ENCODE results near the gene PLIN5. TPM values are rescaled to one million over a fixed set of nuclear protein-coding genes. Genes with fewer than 3 reads are reported as not detected.

The PLIN5 gene
- total RNA-seq = 17.2 TPM
- long read RNA-seq, transcript PLIN5-201 (8 exons, 2,470 nt) = major isoform, 9 of 22 reads
- long read RNA-seq, partial matches to known transcripts = 1 of 22 reads
- long read RNA-seq, other reads (novel, unspliced or antisense) = 10 of 22 reads

GRCh38 chr19:4534836-4535658 is at the start of gene PLIN5:
Gene PLIN5 (minus strand): TSS chr19:4535224. CDS start chr19:4534074, 1,150 bp downstream.
- no peak for TF ChIP-seq CTCF (IDR thresholded peaks at IDR 0.05)
- peak; percentile 80 for ATAC-seq
- peak; percentile 93 for DNase-seq
- H3K36me3 ChIP-seq = no peaks in the 10 kb centered on the region
- H3K4me1 ChIP-seq = peaks cover 14% of the 10 kb centered on the region
- peak within 1 kb of the TSS; percentile 35 for H3K4me3 ChIP-seq
- no peaks in the 10 kb centered on the region for H3K27me3 ChIP-seq
- intact Hi-C loops (cut with DNase I) = no loop called here
- H3K27ac ChIP-seq = peak within 1 kb of the TSS; percentile 51
- no peaks in the 10 kb centered on the region for H3K9me3 ChIP-seq

GRCh38 chr19:4583961-4584669 is 49.1 kb upstream of the PLIN5 start:
- H3K4me3 ChIP-seq = peak overlapping the region; percentile 25

GRCh38 chr19:4582980-4583842 is 48.2 kb upstream of the PLIN5 start:
- Histone ChIP-seq H3K4me3 (no peak overlapping the region), H3K36me3 (no peaks in the 10 kb centered on the region), H3K27ac (no peak overlapping the region), H3K9me3 (no peaks in the 10 kb centered on the region), H3K27me3 (peaks cover 80% of the 10 kb centered on the region), H3K4me1 (peaks cover 12% of the 10 kb centered on the region)
- DNase-seq = no peak
- TF ChIP-seq CTCF (IDR thresholded peaks at IDR 0.05) = no peak
- ATAC-seq = no peak
- intact Hi-C loops (cut with DNase I) = no loop called here

More at GRCh38 chr19:4583961-4584669, 49.1 kb upstream of the PLIN5 start:
- intact Hi-C loops (cut with DNase I) = no loop called here
- no peak overlapping the region for H3K27ac ChIP-seq
- H3K4me1 ChIP-seq = peaks cover 12% of the 10 kb centered on the region
- DNase-seq = no peak
- no peak for ATAC-seq
- no peak for TF ChIP-seq CTCF (IDR thresholded peaks at IDR 0.05)
- H3K9me3 ChIP-seq = no peaks in the 10 kb centered on the region
- peaks cover 73% of the 10 kb centered on the region for H3K27me3 ChIP-seq
- no peaks in the 10 kb centered on the region for H3K36me3 ChIP-seq

GRCh38 chr19:4581666-4582553 is 46.9 kb upstream of the PLIN5 start:
- no peak for TF ChIP-seq CTCF (IDR thresholded peaks at IDR 0.05)
- H3K36me3 ChIP-seq = no peaks in the 10 kb centered on the region
- no peak overlapping the region for H3K27ac ChIP-seq
- intact Hi-C loops (cut with DNase I) = no loop called here
- H3K9me3 ChIP-seq = no peaks in the 10 kb centered on the region
- no peak overlapping the region for H3K4me3 ChIP-seq
- DNase-seq (no peak), ATAC-seq (no peak)
- H3K4me1 ChIP-seq = peaks cover 12% of the 10 kb centered on the region
- H3K27me3 ChIP-seq = peaks cover 86% of the 10 kb centered on the region
